Measurements from ENCODE around the gene KAZN. TPM values are rescaled to one million over a fixed set of nuclear protein-coding genes. Genes with fewer than 3 reads are reported as not detected.

The KAZN gene
- total RNA-seq, 1 donor from 2014 or later = 33.5 TPM

- intact Hi-C loops (cut with DNase I) = loop anchor here (10.0 kb wide), 1 partner anchor 122 kb away; no protein-coding TSS in a partner anchor
- ATAC-seq (peak; percentile 76), DNase-seq (peak; percentile 92)
- H3K4me1 ChIP-seq = peaks cover 15% of the 10 kb centered on the region
- TF ChIP-seq, protein P1, sequence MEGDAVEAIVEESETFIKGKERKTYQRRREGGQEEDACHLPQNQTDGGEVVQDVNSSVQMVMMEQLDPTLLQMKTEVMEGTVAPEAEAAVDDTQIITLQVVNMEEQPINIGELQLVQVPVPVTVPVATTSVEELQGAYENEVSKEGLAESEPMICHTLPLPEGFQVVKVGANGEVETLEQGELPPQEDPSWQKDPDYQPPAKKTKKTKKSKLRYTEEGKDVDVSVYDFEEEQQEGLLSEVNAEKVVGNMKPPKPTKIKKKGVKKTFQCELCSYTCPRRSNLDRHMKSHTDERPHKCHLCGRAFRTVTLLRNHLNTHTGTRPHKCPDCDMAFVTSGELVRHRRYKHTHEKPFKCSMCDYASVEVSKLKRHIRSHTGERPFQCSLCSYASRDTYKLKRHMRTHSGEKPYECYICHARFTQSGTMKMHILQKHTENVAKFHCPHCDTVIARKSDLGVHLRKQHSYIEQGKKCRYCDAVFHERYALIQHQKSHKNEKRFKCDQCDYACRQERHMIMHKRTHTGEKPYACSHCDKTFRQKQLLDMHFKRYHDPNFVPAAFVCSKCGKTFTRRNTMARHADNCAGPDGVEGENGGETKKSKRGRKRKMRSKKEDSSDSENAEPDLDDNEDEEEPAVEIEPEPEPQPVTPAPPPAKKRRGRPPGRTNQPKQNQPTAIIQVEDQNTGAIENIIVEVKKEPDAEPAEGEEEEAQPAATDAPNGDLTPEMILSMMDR (IDR thresholded peaks at IDR 0.05) = peak; percentile 58
- no peaks in the 10 kb centered on the region for H3K27me3 ChIP-seq
- peak overlapping the region; percentile 91 for H3K27ac ChIP-seq
- H3K4me3 ChIP-seq = peak overlapping the region; percentile 59
- H3K36me3 ChIP-seq = no peaks in the 10 kb centered on the region
- H3K9me3 ChIP-seq = no peaks in the 10 kb centered on the region
Observed at GRCh38 chr1:15152318-15153183, 554.1 kb downstream of the KAZN start.

DNA sequence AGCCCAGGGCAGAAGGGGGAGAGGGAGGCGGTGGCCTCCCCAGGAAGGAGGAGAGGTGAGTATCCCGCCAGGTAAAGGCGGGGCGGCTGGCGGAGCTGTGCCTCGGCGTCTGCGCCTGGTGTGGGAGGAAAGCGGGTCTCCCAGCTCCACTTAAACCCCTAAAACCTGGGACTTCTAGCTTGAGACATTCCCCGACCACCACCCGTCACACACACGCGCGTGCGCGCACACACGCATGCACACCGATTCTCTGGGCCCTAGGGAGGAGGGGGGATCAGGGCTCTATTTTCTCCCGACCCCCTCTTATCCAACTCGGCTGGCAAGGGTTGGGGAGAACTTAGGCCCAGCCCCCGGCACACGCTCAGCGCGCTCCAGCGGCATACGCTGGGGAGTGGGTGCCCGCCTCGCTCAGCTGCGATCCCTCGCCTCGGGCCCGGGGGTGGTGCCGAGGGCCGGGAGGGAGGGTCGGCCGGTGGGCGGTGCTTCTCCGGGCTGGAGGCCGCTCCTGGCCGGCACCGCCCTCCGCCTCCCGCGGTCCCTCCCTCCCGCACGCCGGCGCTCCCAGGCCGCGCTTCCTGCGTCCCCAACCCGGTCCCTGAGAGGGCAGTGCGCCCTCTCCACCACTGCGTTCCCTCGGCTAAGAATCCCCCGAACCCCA is 554.8 kb downstream of the KAZN start, which contains the start of gene TMEM51:
TMEM51 (plus strand) TSS at position 564 of the 658 bp plus-strand sequence. CDS start 61,341 bp downstream, outside the sequence.
- H3K27ac ChIP-seq = peak within 1 kb of the TSS; percentile 91
- intact Hi-C loops (cut with DNase I) = loop anchor here (10.0 kb wide), 1 partner anchor 121 kb away; no protein-coding TSS in a partner anchor
- no peaks in the 10 kb centered on the region for H3K36me3 ChIP-seq
- peak; percentile 84 for ATAC-seq
- H3K9me3 ChIP-seq = no peaks in the 10 kb centered on the region
- H3K27me3 ChIP-seq = no peaks in the 10 kb centered on the region
- peaks cover 16% of the 10 kb centered on the region for H3K4me1 ChIP-seq
- peak within 1 kb of the TSS; percentile 59 for H3K4me3 ChIP-seq
- TF ChIP-seq, protein P1 (IDR thresholded peaks at IDR 0.05) = no peak
- peak; percentile 90 for DNase-seq

- H3K9me3 ChIP-seq = no peaks in the 10 kb centered on the region
- H3K27me3 ChIP-seq = no peaks in the 10 kb centered on the region
- peak overlapping the region; percentile 59 for H3K4me3 ChIP-seq
- peak; percentile 86 for DNase-seq
- intact Hi-C loops (cut with DNase I) = loop anchor here (10.0 kb wide), 1 partner anchor 121 kb away; no protein-coding TSS in a partner anchor
- TF ChIP-seq, protein P1 (IDR thresholded peaks at IDR 0.05) = peak; percentile 71
- peak; percentile 66 for ATAC-seq
- no peaks in the 10 kb centered on the region for H3K36me3 ChIP-seq
- H3K27ac ChIP-seq = peak overlapping the region; percentile 91
- peaks cover 22% of the 10 kb centered on the region for H3K4me1 ChIP-seq
Observed at GRCh38 chr1:15153842-15154479, 555.5 kb downstream of the KAZN start.

- ATAC-seq (peak; percentile 2), DNase-seq (peak; percentile 71)
- peak overlapping the region; percentile 91 for H3K27ac ChIP-seq
- no peaks in the 10 kb centered on the region for H3K36me3 ChIP-seq
- H3K9me3 ChIP-seq = no peaks in the 10 kb centered on the region
- TF ChIP-seq, protein P1 (IDR thresholded peaks at IDR 0.05) = no peak
- intact Hi-C loops (cut with DNase I) = loop anchor here (10.0 kb wide), 1 partner anchor 120 kb away; no protein-coding TSS in a partner anchor
- peaks cover 28% of the 10 kb centered on the region for H3K4me1 ChIP-seq
- H3K27me3 ChIP-seq = no peaks in the 10 kb centered on the region
- H3K4me3 ChIP-seq = peak overlapping the region; percentile 59
Observed at GRCh38 chr1:15154480-15155036, 556.1 kb downstream of the KAZN start.

DNA sequence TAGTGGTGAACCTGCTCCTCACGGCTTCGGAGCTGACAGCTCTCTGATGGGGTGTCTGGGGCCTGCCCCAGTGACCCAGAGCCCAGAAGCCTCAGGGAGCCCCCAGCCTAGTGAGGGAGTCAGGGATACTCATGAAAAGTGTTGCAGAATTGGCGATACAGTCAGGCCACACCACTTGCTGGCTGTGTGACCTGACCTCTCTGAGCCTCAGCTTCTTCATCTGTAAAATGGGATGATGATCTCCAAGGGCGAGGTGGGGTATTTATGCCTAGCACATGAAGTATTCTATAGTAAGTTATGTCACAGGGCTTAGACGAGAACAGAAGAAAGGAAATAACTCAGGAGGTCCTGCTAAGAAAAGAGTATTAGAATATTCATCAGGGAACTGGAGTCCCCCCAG is 556.7 kb downstream of the KAZN start:
- DNase-seq = peak; percentile 35
- Histone ChIP-seq H3K27me3 (no peaks in the 10 kb centered on the region), H3K27ac (no peak overlapping the region), H3K36me3 (no peaks in the 10 kb centered on the region), H3K9me3 (no peaks in the 10 kb centered on the region), H3K4me1 (peaks cover 30% of the 10 kb centered on the region), H3K4me3 (peak overlapping the region; percentile 59)
- no peak for ATAC-seq
- intact Hi-C loops (cut with DNase I) = loop anchor here (10.0 kb wide), 1 partner anchor 120 kb away; no protein-coding TSS in a partner anchor
- TF ChIP-seq, protein P1 (IDR thresholded peaks at IDR 0.05) = no peak

All from upper lobe of right lung (tissue), 1 donor.